HG03342 (cell line): Measurements from ENCODE around the gene PID1.
"Not testable (repeated sequence)": the region's sequence is repeated elsewhere in the genome, so short reads cannot be mapped to it uniquely, and the experiment has no call there.

Source experiments
- ATAC-seq: cut with Tn5 transposase; IDR thresholded peaks from one replicate; pipeline ENCODE4 v1.9.1; 2021; ENCODE audit warnings: mild to moderate bottlenecking, moderate library complexity; ENCODE audit not compliant: unreplicated experiment

PID1 gene

GRCh38 chr2:229220254-229220653 lies 50.8 kb downstream of the PID1 start:
- no peak for ATAC-seq

- ATAC-seq: no peak
Measured at GRCh38 chr2:229218329-229218921, 52.7 kb downstream of the PID1 start.

- no peak for ATAC-seq
Measured at GRCh38 chr2:229212241-229212640, 58.8 kb downstream of the PID1 start.

- ATAC-seq: no peak
Measured at GRCh38 chr2:229210641-229211040, 60.4 kb downstream of the PID1 start.

- ATAC-seq: no peak
Measured at GRCh38 chr2:229206548-229206947, 64.5 kb downstream of the PID1 start.

GRCh38 chr2:229205704-229206103 lies 65.4 kb downstream of the PID1 start:
- no peak for ATAC-seq

GRCh38 chr2:229202646-229203045 lies 68.4 kb downstream of the PID1 start:
- ATAC-seq: no peak

- ATAC-seq: no peak
Measured at GRCh38 chr2:229201521-229201920, 69.6 kb downstream of the PID1 start.

- ATAC-seq: no peak
Measured at GRCh38 chr2:229199267-229199666, 71.8 kb downstream of the PID1 start.

GRCh38 chr2:229196448-229196847 lies 74.6 kb downstream of the PID1 start:
- no peak for ATAC-seq

- no peak for ATAC-seq
Measured at GRCh38 chr2:229195346-229195947, 75.6 kb downstream of the PID1 start.

GRCh38 chr2:229193281-229193680 lies 77.8 kb downstream of the PID1 start:
- no peak for ATAC-seq

- no peak for ATAC-seq
Measured at GRCh38 chr2:229191413-229191812, 79.7 kb downstream of the PID1 start.

GRCh38 chr2:229187123-229187522 lies 84.0 kb downstream of the PID1 start:
- ATAC-seq: not testable (repeated sequence)

- ATAC-seq: no peak
Measured at GRCh38 chr2:229181641-229182040, 89.4 kb downstream of the PID1 start.

- no peak for ATAC-seq
Measured at GRCh38 chr2:229180658-229181057, 90.4 kb downstream of the PID1 start.

GRCh38 chr2:229179628-229180027 lies 91.5 kb downstream of the PID1 start:
- no peak for ATAC-seq

GRCh38 chr2:229178706-229179105 lies 92.4 kb downstream of the PID1 start:
- no peak for ATAC-seq

- no peak for ATAC-seq
Measured at GRCh38 chr2:229178117-229178516, 93.0 kb downstream of the PID1 start.

- ATAC-seq: no peak
Measured at GRCh38 chr2:229176136-229176535, 95.0 kb downstream of the PID1 start.

GRCh38 chr2:229175497-229175863 lies 95.6 kb downstream of the PID1 start:
- ATAC-seq: no peak

- ATAC-seq: no peak
Measured at GRCh38 chr2:229174794-229175496, 96.1 kb downstream of the PID1 start.
